ENCODE data around the gene CRISP1. TPM values are rescaled to one million over a fixed set of nuclear protein-coding genes. Genes with fewer than 3 reads are reported as not detected.

Gene CRISP1
- total RNA-seq (2014; rRNA removed; shearing (Covaris generic)) (not detected in 2 replicates), total RNA-seq (2022) (not detected in 2 replicates), Bru-seq, nascent RNA (not detected), BruChase-seq, experiment 1, labeled RNA remaining after a 6-hour chase (not detected), BruChase-seq, experiment 2, labeled RNA remaining after a 2-hour chase (not detected)
- long read RNA-seq = 0 reads

- H3K4me1 ChIP-seq (ENCODE audit: insufficient read depth, low read length, poor library complexity, severe bottlenecking) = no peaks in the 10 kb centered on the region
- H4K20me1 ChIP-seq (ENCODE audit: insufficient read depth, low read length) = no peaks in the 10 kb centered on the region
- no peak for DNase-seq (ENCODE audit: low spot score)
- POLR2A ChIA-PET = no interaction called here
- H2AFZ ChIP-seq (ENCODE audit: low read length) = no peak within 1 kb of the TSS
- H3K4me2 ChIP-seq (ENCODE audit: low read length) = no peak within 1 kb of the TSS
- H3K36me3 ChIP-seq (ENCODE audit: insufficient read depth, low read length) = no peaks in the 10 kb centered on the region
- H3K27ac ChIP-seq (ENCODE audit: low read depth, low read length, poor library complexity, severe bottlenecking) = no peak within 1 kb of the TSS
- no peaks in the 10 kb centered on the region for H3K79me2 ChIP-seq (ENCODE audit: insufficient read depth, low read depth, low read length)
- CTCF ChIA-PET (ENCODE audit: unreplicated experiment) = no interaction called here
- H3K9me2 ChIP-seq (ENCODE audit: insufficient read depth, low read length) = no peaks in the 10 kb centered on the region
- intact Hi-C loops (cut with micrococcal nuclease; ENCODE audit: unreplicated experiment) = no loop called here
- TF ChIP-seq CTCF (conservative IDR thresholded peaks at IDR 0.05; ENCODE audit: low read length) (no peak), EZH2phosphoT487 (IDR thresholded peaks at IDR 0.05; ENCODE audit: borderline replicate concordance, low read depth, low read length) (no peak)
- BruUV-seq (replicated peaks) = no TSS peak
- no peaks in the 10 kb centered on the region for H3K9me3 ChIP-seq (ENCODE audit: low read length)
- H3K4me3 ChIP-seq (ENCODE audit: low read depth, low read length, poor library complexity, severe bottlenecking) = no peak within 1 kb of the TSS
Observed at GRCh38 chr6:49866485-49866943, at the start of gene CRISP1. Gene CRISP1 (minus strand): TSS chr6:49866535. CDS start chr6:49857400, 9,135 bp downstream.

- no peak overlapping the region for H2AFZ ChIP-seq (ENCODE audit: low read length)
- CTCF ChIA-PET (ENCODE audit: unreplicated experiment) = no interaction called here
- BruUV-seq (replicated peaks) = no TSS peak
Observed at GRCh38 chr6:49915035-49915434, 48.7 kb upstream of the CRISP1 start.

More at GRCh38 chr6:49915035-49915434, 48.7 kb upstream of the CRISP1 start:
- Histone ChIP-seq H3K27ac (ENCODE audit: low read depth, low read length, poor library complexity, severe bottlenecking) (no peak overlapping the region), H3K79me2 (ENCODE audit: insufficient read depth, low read depth, low read length) (no peaks in the 10 kb centered on the region), H4K20me1 (ENCODE audit: insufficient read depth, low read length) (no peaks in the 10 kb centered on the region), H3K9me3 (ENCODE audit: low read length) (no peaks in the 10 kb centered on the region), H3K4me2 (ENCODE audit: low read length) (no peak overlapping the region), H3K4me3 (ENCODE audit: low read depth, low read length, poor library complexity, severe bottlenecking) (no peak overlapping the region), H3K36me3 (ENCODE audit: insufficient read depth, low read length) (no peaks in the 10 kb centered on the region), H3K9me2 (ENCODE audit: insufficient read depth, low read length) (no peaks in the 10 kb centered on the region), H3K4me1 (ENCODE audit: insufficient read depth, low read length, poor library complexity, severe bottlenecking) (no peaks in the 10 kb centered on the region)
- POLR2A ChIA-PET = interaction anchor here (0.8 to 0.9 kb wide), 2 partner anchors 9 to 14 kb away, joined by 3 read pairs; no protein-coding TSS in a partner anchor
- intact Hi-C loops (cut with micrococcal nuclease; ENCODE audit: unreplicated experiment) = no loop called here
- no peak for TF ChIP-seq EZH2phosphoT487 (IDR thresholded peaks at IDR 0.05; ENCODE audit: borderline replicate concordance, low read depth, low read length)
- TF ChIP-seq CTCF (conservative IDR thresholded peaks at IDR 0.05; ENCODE audit: low read length) = no peak
- no peak for DNase-seq (ENCODE audit: low spot score)

Measured in OCI-LY7 (cell line).